CD4-positive, alpha-beta T cell treated with Interleukin-6 at 100 ng/mL for 8 hours (primary cell): ENCODE data around the gene UTY.

ENCODE experiments used
- DNase-seq: peaks from one replicate; pipeline ENCODE4 v3.0.0-alpha.2; 2020; ENCODE audit warnings: mixed read lengths, low spot score

UTY gene

DNA sequence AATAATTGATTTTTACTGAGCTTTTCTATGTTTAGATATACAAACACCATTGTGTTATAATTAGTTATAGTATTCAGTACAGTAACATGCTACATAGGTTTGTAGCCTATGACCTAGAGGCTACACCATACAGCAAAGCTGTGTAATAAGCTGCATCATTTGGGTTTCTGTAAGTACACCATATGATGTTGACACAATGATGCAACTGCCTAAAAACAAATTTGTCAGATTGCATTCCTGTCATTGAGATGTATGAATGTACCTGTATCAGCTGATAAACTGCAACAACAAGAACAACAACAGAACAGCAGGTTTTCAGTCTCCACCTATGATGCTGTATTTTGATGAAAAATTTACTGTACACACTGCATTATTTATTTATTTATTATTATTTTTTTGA is 64.3 kb downstream of the UTY start:
- DNase-seq: no peak

DNA sequence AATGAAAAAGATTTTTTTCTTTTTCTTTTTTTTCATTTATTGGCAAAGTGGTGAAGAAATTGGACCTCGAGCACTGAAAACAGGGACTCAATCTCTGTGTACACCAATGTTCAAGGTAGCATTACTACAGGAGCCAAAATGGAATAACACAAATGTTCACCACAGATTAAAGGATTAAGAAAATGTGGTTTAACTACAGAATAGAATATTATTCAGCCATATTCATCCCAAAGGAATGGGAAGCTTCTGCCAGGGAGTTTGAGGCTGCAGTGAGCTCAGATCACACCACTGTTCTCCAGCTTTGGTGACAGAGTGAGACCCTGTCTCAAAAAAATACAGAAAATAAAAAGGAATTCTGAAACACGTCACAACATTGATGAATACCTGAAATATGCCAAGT is 81.0 kb downstream of the UTY start:
- no peak for DNase-seq

DNA sequence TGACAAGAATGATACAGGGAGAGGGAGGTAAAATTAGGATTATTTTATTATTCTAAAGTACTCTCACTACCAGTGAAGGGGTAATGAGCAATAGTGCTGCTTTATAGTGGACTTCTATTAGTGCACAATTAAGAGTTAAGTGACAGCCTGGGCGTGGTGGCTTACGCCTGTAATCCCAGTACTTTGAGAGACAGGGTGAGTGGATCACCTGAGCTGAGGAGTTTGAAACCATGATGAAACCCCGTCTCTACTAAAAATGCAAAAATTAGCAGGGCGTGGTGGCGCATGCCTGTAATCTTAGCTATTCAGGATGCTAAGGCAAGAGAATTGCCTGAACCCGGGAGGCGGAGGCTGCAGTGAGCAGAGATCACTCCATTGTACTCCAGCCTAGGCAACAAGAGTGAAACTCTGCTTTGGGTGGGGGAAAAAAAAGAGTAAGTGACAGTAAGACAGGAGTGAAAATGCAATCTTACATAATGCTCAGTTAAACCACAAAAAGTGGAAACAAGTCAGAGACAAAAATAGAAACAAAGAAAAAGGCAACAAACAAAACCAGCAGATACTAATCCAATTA is 98.6 kb downstream of the UTY start:
- DNase-seq: no peak

DNA sequence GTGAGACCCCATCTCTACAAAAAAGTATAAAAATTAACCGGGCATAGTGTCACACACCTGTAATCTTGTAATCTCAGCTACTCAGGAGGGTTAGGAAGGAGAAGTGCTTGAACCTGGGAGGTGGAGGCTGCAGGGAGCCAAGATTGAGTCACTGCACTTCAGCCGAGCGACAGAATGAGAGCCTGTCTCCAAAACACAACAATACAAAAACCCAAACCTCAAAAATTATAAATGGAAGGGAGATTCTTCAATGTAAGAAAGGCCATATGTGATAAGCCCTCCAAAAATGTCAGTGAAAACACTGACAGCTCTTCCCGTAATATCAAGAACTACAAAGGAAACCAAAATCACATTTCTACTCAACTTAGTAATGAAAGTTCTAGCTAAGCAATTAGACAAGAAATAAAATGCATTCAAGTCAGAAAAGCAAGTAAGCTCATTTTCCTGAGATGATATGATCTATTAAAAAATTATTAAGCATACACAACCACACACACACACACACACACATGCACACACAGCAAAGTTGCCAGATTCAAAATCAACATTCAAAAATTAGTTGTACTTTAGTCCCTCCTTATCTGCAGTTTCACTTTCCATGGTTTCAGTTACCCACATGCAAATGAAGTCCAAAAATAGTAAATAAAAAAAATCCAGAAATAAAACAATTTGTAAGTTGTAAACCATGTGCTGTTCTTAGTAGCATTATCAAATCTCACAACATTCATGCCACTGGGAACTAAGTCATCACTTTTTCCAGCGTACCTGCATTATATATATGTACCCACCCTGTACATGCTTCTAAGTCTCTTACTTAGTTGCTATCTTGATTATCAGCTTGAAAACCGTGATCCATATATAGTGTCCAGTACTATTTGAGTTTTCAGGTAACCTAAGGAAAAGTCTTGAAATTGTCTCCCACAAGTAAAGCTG is 108.7 kb downstream of the UTY start:
- DNase-seq: no peak

DNA sequence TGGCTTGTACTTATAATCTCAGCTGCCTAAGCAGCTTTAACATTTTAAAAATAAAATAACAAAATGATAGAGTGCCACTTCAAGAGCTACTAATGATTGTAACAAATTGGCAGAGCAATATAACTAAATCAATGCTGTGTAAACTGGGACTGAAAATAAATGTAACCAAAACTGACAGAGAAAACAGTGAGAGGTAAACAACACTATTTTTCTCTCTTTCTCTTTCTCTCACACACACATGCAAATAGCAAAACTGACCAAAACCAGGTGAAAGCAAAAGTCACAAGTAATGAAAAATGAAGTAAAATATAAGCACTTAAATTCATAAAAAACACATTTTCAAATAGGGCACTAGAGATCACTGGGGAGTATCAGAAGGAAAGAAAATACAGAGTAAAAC is 109.6 kb downstream of the UTY start:
- no peak for DNase-seq

DNA sequence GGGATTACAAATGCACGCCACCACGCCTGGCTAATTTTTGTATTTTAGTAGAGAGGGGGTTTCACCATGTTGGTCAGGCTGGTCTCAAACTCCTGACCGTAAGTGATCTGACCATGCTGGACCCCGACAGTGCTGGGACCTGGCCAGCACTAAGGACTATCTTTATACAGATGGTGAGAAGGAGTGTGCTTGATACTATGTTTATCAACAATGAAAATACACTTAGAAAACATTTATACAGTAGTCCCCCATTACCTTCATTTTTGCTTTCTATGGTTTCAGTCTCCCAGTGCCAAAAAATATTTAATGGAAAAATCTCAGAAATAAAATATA is 111.4 kb downstream of the UTY start:
- no peak for DNase-seq

DNA sequence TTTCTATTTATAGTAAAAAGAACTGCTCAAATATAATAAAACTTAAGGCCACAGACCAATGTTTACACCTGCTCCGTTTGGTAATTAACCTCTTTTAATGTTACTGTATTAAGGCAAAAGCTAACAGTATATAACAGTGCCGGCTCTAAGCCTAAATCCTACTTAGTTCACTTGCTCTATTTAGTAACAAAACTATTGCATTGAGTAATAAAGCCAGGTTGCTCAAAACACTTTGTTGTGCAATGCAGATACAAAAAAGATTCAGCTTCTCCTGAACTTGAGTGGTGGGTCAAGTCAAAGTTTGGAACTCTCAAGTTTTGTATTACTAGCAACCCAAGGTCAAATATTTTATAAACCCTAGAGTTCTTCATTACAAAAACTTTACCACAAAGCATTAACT is 116.2 kb downstream of the UTY start:
- DNase-seq: no peak

DNA sequence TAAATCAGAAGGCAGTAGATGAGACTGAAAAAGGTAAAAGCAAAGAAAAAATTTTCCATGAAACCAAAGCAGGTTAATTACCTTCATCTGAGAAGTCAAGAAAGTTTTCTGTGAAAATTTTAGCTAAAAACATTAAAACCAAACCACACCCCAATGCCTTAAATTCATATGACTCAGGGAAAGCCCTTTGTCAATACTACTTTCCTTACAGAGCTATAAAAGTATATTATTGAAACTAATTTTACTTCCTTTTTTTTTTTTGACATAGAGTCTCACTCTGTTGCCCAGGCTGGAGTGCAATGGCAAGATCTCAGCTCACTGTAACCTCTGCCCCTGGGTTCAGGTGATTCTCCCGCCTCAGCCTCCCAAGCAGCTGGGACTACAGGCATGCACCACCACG is 117.2 kb downstream of the UTY start:
- no peak for DNase-seq

DNA sequence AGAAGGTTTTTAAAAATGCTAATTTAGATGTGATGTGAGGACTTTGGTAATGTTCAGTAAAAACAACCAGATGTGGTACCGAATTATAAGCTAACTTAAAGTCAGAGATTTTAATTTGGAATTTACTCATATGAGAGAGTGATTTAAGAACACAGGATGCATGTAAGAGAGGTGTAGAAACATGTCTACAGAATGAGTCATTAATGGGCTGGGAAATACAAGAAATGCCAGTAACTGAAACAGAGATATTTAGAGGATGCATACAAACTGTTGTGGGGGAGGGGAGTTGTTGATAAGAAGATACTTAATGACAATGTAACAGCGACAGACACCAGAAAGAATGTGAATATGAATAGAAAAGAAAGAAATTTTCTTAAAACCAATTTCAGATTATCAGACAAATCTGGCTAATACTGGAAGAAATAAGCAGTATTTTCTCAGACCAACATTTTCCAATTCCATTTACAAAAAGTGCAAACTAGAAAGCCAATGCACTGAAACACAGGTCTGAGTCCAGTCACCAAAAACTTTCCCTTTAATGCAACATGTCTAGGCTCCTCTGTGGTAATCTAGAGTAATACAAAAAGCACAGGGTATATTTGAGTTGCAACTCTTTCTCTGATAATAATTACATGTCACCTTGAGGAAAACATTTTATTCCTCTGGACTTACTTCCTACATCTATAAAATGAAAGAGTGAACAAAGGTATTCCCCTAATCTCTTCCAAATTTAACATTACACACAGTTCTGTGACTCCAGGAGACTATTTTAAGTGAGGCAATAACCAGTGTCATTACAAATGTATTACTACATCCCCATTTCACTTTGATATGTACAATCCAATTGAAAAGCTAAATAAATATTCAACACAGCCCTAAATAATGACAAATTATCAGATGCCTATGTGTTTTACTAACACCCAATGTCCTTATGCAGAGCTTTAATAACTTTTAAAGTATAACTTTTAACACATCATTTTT is 117.9 kb downstream of the UTY start:
- DNase-seq: no peak

DNA sequence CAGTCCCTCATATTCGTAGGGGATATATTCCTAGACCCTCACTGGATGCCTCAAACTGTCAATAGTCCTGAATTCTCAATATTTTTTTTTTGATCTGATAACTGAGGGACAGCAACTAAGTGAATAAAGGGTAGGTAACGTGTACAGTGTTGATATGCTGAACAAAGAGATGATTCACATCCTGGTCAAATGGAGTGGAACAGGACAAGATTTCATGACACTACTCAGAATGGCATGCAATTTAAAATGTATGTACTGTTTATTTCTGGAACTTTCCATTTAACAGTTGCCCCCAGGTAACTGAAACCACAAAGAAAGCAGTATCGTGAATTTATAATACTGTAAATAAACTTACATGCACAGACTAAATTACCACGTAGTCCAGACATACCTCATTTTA is 128.4 kb downstream of the UTY start:
- no peak for DNase-seq

DNA sequence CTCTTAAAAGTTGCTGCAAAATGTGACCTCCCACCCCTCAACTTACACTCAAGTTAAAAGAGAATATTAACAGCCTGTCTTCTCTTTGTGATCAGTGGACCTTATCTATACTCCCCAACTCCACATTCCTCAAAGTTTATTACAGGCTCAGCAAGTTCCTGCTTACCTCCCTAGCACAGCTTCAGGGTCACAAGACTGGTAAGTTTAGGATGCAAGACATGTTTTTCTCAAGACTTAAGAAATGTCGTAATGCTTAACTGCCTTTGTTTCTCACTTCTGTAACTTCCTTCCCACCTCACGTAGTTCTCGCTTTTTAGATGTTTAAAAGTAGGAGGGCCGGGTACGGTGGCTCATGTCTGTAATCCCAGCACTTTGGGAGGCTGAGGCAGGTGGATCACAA is 132.7 kb downstream of the UTY start:
- DNase-seq: no peak

DNA sequence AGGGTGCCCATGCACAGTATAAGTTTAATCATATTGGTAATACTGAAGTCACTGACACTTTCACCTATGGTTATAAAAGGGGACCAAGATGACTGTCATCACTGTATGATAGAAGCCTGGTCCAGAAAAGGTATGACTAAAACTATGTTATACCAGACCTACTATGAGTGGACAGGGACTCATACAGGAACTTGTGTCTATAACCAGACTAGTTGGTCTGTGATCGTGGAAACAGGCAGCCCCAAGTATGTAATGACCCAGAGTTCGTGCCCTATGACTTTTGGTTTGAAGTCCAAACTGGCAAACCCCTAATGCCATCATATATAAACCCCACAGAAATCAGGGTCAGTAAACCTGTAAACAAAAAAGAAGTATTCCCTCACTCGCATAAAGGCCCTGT is 134.3 kb downstream of the UTY start:
- no peak for DNase-seq

DNA sequence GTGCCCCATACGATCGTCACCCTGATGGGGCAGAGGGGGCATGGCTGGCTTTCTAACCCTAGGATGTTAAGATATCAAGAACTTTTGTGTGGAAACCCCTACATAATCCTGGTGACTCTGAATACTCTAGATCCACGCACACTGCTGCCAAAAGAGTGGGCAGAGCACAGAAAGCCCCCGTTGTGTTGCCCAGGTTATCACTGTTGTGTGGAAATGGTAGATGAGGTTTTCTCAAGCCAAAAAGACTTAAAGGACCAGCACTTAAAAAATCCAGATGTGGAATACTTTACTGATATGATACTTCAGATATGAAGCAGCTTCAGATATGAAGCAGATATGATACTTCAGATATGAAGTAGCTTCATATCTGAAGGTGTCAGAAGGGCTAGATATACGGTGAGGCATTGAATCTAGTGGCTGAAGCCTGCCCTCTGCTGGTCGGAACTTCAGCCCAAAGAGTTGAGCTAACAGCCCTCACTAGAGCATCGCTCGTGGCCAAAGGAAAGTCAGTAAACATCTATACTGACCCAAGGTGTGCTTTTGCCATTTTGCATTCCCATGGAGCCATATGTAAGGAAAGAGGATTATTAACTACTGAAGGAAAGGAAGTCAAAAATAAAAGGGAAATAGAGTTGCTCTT is 136.4 kb downstream of the UTY start:
- no peak for DNase-seq

DNA sequence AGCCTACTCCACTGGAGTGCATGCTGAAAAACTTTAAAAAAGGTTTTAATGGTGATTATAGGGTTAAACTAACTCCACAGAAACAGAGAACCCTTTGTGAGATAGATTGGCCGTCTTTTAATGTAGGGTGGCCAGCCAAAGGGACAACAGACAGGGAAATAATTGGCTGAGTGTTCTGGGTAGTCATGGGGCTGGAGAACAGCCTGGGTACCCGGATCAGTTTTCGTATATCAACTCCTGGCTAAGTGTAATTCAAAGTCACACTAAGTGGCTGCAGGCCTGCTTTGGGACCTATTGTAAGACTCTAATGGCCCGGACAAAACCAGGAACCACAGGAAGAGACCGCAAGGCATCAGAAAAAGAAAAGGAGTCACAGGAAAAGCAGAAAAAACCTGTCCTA is 139.9 kb downstream of the UTY start:
- no peak for DNase-seq

DNA sequence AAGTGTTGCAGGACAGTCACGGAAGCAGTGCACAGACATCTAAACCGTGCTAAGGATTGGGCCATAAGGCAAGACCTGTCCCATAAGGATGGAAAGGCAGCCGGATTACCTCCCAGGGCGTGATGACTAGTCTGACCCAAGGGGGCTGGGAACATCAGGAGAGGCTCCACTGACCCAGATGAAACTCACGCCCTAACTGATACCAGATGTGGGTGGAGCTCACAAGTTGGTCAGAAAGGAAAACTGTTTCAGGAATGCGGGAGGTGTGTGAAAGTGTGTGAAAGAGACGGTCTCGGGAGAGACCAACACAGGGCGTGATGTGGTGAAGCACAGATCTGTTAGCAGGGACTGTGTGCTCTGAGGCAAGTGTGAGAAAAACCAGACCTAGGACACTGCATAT is 140.5 kb downstream of the UTY start:
- no peak for DNase-seq

DNA sequence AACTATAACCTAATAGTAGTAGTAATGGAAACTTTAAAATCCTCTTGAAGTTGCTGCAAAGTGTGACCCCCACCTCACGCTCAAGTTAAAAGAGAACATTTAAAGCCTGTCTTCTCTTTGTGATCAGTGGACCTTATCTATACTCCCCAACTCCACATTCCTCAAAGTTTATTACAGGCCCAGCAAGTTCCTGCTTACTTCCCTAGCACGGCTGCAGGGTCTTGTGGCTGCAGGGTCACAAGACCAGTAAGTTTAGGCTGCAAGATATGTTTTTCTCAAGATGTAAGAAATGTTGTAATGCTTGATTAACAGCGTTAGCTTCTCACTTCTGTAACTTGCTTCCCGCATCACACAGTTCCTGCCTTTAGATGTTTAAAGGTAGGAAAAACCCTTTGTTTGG is 141.1 kb downstream of the UTY start:
- DNase-seq: no peak

DNA sequence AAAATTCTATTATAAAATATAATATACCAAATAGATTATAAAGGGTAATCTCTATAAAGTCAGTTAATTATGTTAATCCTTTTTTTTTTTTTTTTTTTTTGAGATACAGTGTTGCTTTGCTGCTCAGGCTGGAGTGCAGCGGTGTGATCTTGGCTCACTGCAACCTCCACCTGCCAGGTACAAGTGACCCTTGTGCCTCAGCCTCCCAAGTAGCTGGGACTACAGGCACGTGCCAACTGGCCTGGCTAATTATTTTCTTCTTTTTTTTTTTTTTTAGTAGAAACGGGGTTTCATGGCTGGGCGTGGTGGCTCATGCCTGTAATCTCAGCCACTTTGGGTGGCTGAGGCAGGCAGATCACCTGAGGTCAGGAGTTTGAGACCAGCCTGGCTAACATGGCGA is 141.9 kb downstream of the UTY start:
- DNase-seq: no peak

DNA sequence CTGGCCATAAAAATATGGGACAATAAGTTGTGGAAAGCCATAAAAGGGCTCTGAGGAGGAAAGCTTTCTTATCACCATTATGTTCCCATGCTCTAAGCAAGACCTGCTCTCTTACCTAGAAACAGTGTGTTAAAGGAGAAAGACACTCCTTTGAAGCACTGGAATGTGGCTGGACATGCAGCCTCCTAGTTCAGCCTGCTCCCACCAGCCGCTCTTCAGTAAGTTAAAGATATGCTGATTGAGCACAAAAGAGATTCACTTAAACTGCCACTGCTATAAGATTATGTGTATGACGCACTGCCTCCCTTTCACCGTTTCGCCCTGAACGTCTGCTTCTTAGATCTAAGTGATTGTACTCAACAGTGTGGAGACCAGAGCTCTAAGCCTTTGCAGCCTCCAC is 146.0 kb downstream of the UTY start:
- no peak for DNase-seq

DNA sequence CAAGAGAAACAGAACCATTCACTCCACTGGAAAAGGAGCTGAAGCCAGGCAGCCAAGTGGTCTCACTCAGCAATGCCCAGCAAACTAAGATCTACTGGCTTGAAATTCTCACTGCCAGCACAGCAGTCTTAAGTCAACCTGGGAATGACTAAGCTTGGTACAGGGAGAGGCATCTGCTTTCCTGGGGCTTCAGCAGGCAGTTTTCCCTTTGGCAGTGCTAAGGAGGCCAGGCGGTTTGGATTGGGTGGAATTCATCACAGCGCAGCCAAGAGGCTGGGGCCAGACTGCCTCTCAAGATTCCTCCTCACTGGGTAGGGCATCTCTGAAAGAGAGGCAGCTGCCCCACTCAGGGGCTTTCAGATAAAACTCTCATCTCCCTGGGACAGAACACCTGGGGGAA is 149.2 kb downstream of the UTY start:
- DNase-seq: no peak

DNA sequence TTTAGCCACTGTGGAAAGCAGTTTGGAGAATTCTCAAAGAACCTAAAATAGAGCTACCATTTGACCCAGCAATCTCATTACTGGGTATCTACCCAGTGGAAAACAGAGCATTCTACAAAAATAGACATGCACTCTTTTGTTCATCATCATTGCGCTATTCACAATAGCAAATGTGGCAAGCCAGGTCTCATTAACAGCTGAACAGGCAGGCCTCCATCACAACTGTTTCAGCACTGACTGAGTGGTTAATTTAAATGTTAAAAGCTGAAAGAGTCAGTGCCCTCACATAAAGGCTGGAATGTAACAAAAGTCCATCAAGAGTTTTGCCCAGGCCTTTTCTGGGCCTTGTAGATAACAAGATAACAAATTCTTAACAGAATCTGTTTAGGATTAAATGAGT is 166.9 kb downstream of the UTY start:
- no peak for DNase-seq

DNA sequence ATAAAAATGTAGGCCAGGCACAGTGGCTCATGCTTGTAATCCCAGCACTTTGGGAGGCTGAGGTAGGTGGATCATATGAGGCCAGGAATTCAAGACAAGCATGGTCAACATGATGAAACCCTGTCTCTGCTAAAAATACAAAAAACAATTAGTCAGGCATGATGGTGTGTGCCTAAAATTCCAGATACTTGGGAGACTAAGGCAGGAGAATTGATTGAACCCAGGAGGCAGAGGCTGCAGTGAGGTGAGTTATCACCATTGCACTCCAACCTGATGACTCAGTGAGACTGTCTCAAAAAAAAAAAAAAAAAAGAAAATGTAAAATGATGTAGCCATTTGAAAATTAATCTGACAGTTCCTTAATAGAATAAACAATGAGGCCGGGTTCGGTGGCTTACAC is 171.9 kb downstream of the UTY start:
- DNase-seq: no peak

DNA sequence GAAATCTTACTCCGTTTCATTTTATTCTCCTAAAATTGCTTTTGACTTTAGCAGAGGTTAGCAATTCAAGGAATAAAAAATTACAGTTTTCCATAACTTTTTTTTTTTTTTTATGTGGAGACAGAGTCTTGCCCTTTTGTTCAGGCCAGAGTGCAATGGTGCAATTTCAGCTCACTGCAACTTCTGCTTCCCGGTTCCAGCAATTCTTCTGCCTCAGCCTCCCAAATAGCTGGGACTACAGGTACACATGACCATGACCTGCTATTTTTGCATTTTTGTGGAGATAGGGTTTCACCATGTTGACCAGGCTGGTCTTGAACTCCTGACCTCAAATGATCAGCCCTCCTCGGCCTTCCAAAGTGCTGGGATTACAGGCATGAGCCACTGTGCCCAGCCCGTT is 179.0 kb downstream of the UTY start:
- no peak for DNase-seq
